ENCODE results near the gene ARPC2.
A peak's percentile ranks its signal among the peaks of the same experiment; 100 is the strongest.

The ARPC2 gene

DNA sequence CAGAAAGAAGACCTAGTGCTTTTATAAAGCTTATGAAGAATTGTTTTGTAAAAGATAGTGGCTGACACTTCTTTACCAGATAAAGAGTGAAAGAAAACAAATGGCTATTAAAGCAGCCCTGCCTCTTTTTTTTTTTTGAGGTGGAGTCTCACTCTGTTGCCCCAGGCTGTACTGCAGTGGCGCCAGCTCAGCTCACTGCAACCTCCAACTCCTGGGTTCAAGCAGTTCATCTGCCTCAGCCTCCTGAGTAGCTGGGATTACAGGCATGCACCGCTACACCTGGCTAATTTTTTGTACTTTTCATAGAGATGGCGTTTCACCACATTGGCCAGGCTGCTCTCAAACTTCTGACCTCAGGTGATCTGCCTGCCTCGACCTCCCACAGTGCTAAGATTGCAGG lies 12.9 kb downstream of the ARPC2 start:
- TF ChIP-seq, protein P1, sequence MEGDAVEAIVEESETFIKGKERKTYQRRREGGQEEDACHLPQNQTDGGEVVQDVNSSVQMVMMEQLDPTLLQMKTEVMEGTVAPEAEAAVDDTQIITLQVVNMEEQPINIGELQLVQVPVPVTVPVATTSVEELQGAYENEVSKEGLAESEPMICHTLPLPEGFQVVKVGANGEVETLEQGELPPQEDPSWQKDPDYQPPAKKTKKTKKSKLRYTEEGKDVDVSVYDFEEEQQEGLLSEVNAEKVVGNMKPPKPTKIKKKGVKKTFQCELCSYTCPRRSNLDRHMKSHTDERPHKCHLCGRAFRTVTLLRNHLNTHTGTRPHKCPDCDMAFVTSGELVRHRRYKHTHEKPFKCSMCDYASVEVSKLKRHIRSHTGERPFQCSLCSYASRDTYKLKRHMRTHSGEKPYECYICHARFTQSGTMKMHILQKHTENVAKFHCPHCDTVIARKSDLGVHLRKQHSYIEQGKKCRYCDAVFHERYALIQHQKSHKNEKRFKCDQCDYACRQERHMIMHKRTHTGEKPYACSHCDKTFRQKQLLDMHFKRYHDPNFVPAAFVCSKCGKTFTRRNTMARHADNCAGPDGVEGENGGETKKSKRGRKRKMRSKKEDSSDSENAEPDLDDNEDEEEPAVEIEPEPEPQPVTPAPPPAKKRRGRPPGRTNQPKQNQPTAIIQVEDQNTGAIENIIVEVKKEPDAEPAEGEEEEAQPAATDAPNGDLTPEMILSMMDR (conservative IDR thresholded peaks at IDR 0.05; ENCODE audit: low read depth), result no peak
- ChIA-PET CTCF (interaction anchor here (0.6 to 1.0 kb wide), 4 partner anchors 10 to 75 kb away, joined by 3 to 4 read pairs (median 4); no protein-coding TSS in a partner anchor), POLR2A (ENCODE audit: low non-redundant PET) (interaction anchor here (0.8 kb wide), 1 partner anchor 11 kb away, joined by 5 read pairs; no protein-coding TSS in a partner anchor)
- peak overlapping the region; percentile 74 for H3K27ac ChIP-seq
- no peak for DNase-seq (ENCODE audit: low spot score)

DNA sequence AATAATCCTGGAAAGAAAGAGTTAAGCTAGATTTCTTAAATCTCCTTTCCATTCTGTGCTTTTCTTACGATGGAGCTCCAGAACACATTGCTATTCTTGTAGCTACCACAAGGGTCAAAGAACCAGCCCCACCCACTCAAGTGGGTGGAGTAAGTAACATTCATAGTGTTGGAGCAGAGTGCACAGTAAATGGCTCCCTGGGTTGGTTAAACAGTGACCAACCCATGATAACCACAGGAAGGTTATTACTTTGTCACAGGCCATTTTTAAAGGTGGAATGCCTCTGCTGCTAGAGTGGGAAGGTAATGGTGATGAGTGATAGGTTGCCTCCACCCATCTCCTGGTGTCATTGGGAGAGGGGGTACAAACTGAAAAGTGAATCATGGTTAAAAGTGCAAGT lies 13.9 kb downstream of the ARPC2 start:
- DNase-seq (ENCODE audit: low spot score), result no peak
- POLR2A ChIA-PET (ENCODE audit: low non-redundant PET), result no interaction called here
- peak overlapping the region; percentile 74; the same call in 1 of the 2 replicates for H3K27ac ChIP-seq

DNA sequence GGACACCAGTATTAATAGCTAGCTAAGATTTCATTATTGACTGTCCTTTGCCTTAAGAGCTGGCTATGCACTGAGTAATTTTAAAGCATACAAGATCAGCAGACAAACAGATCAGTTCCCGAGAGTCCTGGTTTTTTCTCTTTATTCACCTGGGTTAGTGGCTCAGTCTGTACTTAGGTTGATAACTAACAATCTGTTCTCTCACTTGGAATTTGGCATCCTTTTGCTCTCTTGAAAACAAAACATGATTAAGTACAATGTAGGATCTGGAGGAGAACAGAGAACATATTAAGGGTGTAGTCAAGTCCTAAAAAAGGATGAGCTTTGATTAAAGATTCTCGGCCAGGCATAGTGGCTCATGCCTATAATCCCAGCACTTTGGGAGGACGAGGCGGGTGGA lies 16.6 kb downstream of the ARPC2 start:
- TF ChIP-seq, protein P1 (conservative IDR thresholded peaks at IDR 0.05; ENCODE audit: low read depth), result no peak
- ChIA-PET POLR2A (ENCODE audit: low non-redundant PET) (no interaction called here), CTCF (no interaction called here)
- DNase-seq (ENCODE audit: low spot score), result no peak
- H3K27ac ChIP-seq, result no peak overlapping the region

More for the DNA sequence above, 13.9 kb downstream of the ARPC2 start:
- TF ChIP-seq, protein P1 (conservative IDR thresholded peaks at IDR 0.05; ENCODE audit: low read depth), result no peak
- CTCF ChIA-PET, result no interaction called here

DNA sequence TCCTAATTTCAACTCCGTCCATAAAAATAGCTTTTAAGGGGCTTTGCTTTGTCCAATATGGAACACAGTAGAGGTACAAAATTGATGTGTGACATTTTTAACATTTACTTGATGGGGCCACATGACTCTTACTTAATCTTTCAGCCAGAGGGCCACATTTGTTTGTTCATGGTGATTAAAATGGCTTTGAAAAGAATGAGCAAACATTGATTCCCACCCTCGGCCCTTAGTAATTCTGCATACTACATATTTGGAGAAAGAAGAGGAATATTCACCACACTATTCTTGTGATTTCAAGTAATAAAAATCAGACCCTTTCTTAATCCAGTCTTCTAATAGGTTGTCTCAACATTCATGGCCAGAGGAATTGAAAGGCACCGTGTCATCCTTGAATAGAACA lies 17.5 kb downstream of the ARPC2 start:
- POLR2A ChIA-PET (ENCODE audit: low non-redundant PET), result no interaction called here
- no peak overlapping the region for H3K27ac ChIP-seq
- TF ChIP-seq, protein P1 (conservative IDR thresholded peaks at IDR 0.05; ENCODE audit: low read depth), result no peak
- no peak for DNase-seq (ENCODE audit: low spot score)
- CTCF ChIA-PET, result no interaction called here

DNA sequence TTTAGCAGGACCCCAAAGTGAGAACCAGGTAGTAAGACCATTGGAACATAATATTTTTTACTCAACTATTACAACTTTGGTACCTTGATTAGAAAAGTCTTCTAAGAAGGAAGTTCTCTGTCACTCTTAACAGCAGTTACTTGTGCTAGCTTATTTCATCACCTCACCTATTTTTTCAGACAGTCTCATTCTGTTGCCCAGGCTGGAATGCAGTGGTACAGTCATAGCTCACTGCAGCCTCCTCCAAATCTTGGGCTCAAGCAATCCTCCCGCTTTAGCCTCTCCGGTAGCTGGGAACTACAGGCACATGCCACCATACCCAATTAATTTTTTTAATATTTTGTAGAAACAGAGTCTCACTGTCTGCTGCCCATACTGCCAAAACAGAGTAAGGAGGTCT lies 18.0 kb downstream of the ARPC2 start:
- DNase-seq (ENCODE audit: low spot score), result no peak
- TF ChIP-seq, protein P1 (conservative IDR thresholded peaks at IDR 0.05; ENCODE audit: low read depth), result no peak
- no peak overlapping the region for H3K27ac ChIP-seq
- CTCF ChIA-PET, result no interaction called here
- POLR2A ChIA-PET (ENCODE audit: low non-redundant PET), result no interaction called here

DNA sequence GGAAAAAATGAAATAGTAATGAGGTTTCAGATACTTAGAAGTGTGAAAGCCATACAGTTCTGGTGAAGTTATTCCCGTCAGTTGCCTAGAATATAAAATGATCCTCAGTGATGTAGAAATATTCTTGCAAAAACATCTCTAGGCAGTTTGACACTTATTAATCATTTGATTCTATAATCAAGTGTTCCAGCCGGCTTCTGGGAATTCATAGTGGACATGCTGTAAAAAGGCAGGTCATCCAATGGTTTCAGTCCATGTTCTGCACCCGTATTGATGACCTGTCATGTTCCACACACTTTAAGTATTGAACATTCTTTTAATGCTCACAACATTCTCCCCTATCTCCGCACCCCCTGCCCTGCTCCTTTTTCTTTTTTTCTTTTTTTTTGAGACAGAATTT lies 19.8 kb downstream of the ARPC2 start:
- H3K27ac ChIP-seq, result no peak overlapping the region
- ChIA-PET POLR2A (ENCODE audit: low non-redundant PET) (no interaction called here), CTCF (no interaction called here)
- no peak for DNase-seq (ENCODE audit: low spot score)
- TF ChIP-seq, protein P1 (conservative IDR thresholded peaks at IDR 0.05; ENCODE audit: low read depth), result no peak

DNA sequence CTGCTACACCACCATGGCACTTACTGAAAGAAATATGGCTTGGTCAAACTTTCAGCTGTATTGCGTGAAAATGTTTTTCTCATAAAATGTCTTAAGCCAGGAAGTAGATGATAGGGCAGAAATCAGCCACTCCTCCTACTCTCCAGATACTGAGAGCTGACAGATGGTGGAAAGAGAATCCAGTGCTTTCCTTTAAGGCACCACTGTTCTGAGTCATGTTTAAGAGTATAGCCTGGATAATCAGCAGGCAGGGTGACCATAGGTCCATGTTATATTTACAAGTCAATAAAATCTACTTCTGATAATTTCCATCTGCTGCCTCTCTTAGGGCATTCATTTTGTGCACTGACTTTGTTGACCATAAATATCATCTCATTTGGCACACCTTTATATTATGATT lies 21.9 kb downstream of the ARPC2 start:
- no peak overlapping the region for H3K27ac ChIP-seq
- TF ChIP-seq, protein P1 (conservative IDR thresholded peaks at IDR 0.05; ENCODE audit: low read depth), result no peak
- ChIA-PET CTCF (no interaction called here), POLR2A (ENCODE audit: low non-redundant PET) (no interaction called here)
- DNase-seq (ENCODE audit: low spot score), result no peak

Measured in RWPE1 (cell line).